GM12878 (cell line): Measurements from ENCODE around the gene DIS3L2. TPM values are rescaled to one million over a fixed set of nuclear protein-coding genes. Genes with fewer than 3 reads are reported as not detected.

Source experiments
- CBX5 ChIP-seq: sonication (generic); IDR thresholded peaks from 2 replicates; pipeline ENCODE4 v1.6.1; 2016; ENCODE audit warnings: low read depth, moderate library complexity, mild to moderate bottlenecking, inconsistent platforms
- CREB1 ChIP-seq: IDR thresholded peaks from 2 replicates; pipeline ENCODE4 v1.6.1; 2012; ENCODE audit warnings: low read depth, mild to moderate bottlenecking, inconsistent platforms
- CREM ChIP-seq: IDR thresholded peaks from 2 replicates; pipeline ENCODE4 v1.6.1; 2014; ENCODE audit warnings: antibody characterized with exemption, low read depth
- EZH2 ChIP-seq: IDR thresholded peaks from 2 replicates; pipeline ENCODE4 v1.6.1; 2012; ENCODE audit warnings: low read depth, mild to moderate bottlenecking, control low read depth, inconsistent platforms, low read length, borderline replicate concordance; ENCODE audit not compliant: control insufficient read depth
- FOXM1 ChIP-seq: IDR thresholded peaks from 2 replicates; pipeline ENCODE4 v1.6.1; 2012; ENCODE audit warnings: low read depth, mild to moderate bottlenecking, inconsistent platforms, low read length, moderate library complexity
- JUNB ChIP-seq: IDR thresholded peaks from 2 replicates; pipeline ENCODE4 v1.6.1; 2016; ENCODE audit warnings: antibody characterized with exemption, mild to moderate bottlenecking
- LARP7 ChIP-seq: fragments of 450-650 bp; IDR thresholded peaks from 2 replicates; pipeline ENCODE4 v1.6.1; 2017; ENCODE audit warnings: mild to moderate bottlenecking
- MEF2A ChIP-seq: IDR thresholded peaks from 2 replicates; pipeline ENCODE4 v1.6.1; 2011; ENCODE audit warnings: low read depth, mild to moderate bottlenecking, low read length, moderate library complexity; ENCODE audit not compliant: insufficient read depth
- MTA2 ChIP-seq: fragments of 450-650 bp; IDR thresholded peaks from 2 replicates; pipeline ENCODE4 v1.6.1; 2016; ENCODE audit warnings: low read depth, mild to moderate bottlenecking, moderate library complexity
- NFIC ChIP-seq: IDR thresholded peaks from 2 replicates; pipeline ENCODE4 v1.6.1; 2012; ENCODE audit warnings: low read depth, mild to moderate bottlenecking, inconsistent platforms, low read length, moderate library complexity
- RUNX3 ChIP-seq: IDR thresholded peaks from 2 replicates; pipeline ENCODE4 v1.6.1; 2012; ENCODE audit warnings: low read length, inconsistent platforms
- SP1 ChIP-seq: IDR thresholded peaks from one replicate; pipeline ENCODE4 v1.6.1; 2011; ENCODE audit warnings: low read depth, low read length
- TCF3 ChIP-seq: IDR thresholded peaks from 2 replicates; pipeline ENCODE4 v1.6.1; 2012; ENCODE audit warnings: low read depth, mild to moderate bottlenecking, low read length, borderline replicate concordance; ENCODE audit not compliant: insufficient read depth
- ZNF217 ChIP-seq: fragments of 450-650 bp; IDR thresholded peaks from 2 replicates; pipeline ENCODE4 v1.6.1; 2017; ENCODE audit warnings: antibody characterized with exemption, mild to moderate bottlenecking
- polyA plus RNA-seq, 11 experiments: library from polyadenylated mRNA; depleted of rRNA in 4 of 11; unstranded in 6 of 11; stranded (reverse) in 5 of 11; fragments of >200 nt; fragmentation: Nextera tagmentation in 4 of 11; fragmentation: Illumina TruSeq in 1 of 11; extraction: Ambion mirVana in 4 of 11; extraction: Trizol in 1 of 11; gene quantifications; 1 replicate in 1 of 11; 2 replicates in 10 of 11; pipeline versions ENCODE4 v1.2.1 to v1.2.3, GENCODE V29; 2011 to 2016; ENCODE audit warnings: inconsistent platforms in 2 of 11, missing spikeins in 2 of 11, low read depth in 1 of 11
- total RNA-seq, 4 experiments: library from RNA; depleted of rRNA in 3 of 4; stranded (reverse); fragments of >200 nt in 3 of 4; fragmentation: Illumina TruSeq in 1 of 4; extraction: Trizol in 1 of 4; gene quantifications; 2 replicates each; pipeline versions ENCODE4 v1.2.1 to v1.2.3, GENCODE V29; 2013 to 2021
- TF ChIP-seq, protein P1 (sequence below): fragments of 450-650 bp; IDR thresholded peaks from 2 replicates; pipeline ENCODE4 v1.6.1; 2017; ENCODE audit warnings: low read depth, mild to moderate bottlenecking, moderate library complexity
- TF ChIP-seq, protein P2 (sequence below): IDR thresholded peaks from 2 replicates; pipeline ENCODE4 v1.6.1; 2012; ENCODE audit warnings: low read length, inconsistent platforms
- TF ChIP-seq, protein P3 (sequence below): fragments of 450-650 bp; IDR thresholded peaks from 2 replicates; pipeline ENCODE4 v1.6.1; 2017; ENCODE audit warnings: mild to moderate bottlenecking, moderate library complexity
- TF ChIP-seq, protein P4 (sequence below): IDR thresholded peaks from 2 replicates; pipeline ENCODE4 v1.6.1; 2011; ENCODE audit warnings: borderline replicate concordance, low read depth, mild to moderate bottlenecking, moderate library complexity, low read length; ENCODE audit not compliant: insufficient read depth, poor library complexity, severe bottlenecking

Gene DIS3L2
- total and polyA plus RNA-seq, 10 of the 15 experiments (the other 5 are each of a cell fraction or from before 2014, with no cell fraction given) = 3.5 to 27.1 (median 16.0) TPM

DNA sequence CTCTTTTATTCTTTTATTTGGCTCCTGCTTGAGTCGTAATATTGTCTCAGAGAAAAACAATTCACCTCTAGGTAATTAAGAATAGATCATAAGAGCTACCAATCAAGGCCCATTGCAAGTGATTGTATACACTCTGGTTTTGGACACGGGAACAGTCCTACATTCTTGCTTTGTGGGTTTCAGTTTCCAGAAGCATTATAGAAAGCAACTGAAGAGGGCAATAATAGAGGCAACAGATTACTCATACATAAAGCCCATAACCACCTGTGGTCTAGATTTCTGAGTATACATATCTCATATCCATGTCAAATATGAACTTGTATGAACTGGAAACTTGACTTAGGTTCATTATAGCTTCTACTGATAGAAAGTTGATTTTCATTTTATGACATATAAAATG, 65.4 kb downstream of the DIS3L2 start (continued):
- TF ChIP-seq CREB1 = peak; percentile 31; the same call in 1 of the 2 replicates
- TF ChIP-seq, protein P1, sequence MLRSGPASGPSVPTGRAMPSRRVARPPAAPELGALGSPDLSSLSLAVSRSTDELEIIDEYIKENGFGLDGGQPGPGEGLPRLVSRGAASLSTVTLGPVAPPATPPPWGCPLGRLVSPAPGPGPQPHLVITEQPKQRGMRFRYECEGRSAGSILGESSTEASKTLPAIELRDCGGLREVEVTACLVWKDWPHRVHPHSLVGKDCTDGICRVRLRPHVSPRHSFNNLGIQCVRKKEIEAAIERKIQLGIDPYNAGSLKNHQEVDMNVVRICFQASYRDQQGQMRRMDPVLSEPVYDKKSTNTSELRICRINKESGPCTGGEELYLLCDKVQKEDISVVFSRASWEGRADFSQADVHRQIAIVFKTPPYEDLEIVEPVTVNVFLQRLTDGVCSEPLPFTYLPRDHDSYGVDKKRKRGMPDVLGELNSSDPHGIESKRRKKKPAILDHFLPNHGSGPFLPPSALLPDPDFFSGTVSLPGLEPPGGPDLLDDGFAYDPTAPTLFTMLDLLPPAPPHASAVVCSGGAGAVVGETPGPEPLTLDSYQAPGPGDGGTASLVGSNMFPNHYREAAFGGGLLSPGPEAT = peak; percentile 44; the same call in 1 of the 2 replicates
- TF ChIP-seq LARP7 = no peak
- TF ChIP-seq, protein P2, sequence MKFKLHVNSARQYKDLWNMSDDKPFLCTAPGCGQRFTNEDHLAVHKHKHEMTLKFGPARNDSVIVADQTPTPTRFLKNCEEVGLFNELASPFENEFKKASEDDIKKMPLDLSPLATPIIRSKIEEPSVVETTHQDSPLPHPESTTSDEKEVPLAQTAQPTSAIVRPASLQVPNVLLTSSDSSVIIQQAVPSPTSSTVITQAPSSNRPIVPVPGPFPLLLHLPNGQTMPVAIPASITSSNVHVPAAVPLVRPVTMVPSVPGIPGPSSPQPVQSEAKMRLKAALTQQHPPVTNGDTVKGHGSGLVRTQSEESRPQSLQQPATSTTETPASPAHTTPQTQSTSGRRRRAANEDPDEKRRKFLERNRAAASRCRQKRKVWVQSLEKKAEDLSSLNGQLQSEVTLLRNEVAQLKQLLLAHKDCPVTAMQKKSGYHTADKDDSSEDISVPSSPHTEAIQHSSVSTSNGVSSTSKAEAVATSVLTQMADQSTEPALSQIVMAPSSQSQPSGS = peak; percentile 90
- TF ChIP-seq EZH2 = no peak
- peak; percentile 58; the same call in 1 of the 2 replicates for TF ChIP-seq TCF3
- TF ChIP-seq, protein P3, sequence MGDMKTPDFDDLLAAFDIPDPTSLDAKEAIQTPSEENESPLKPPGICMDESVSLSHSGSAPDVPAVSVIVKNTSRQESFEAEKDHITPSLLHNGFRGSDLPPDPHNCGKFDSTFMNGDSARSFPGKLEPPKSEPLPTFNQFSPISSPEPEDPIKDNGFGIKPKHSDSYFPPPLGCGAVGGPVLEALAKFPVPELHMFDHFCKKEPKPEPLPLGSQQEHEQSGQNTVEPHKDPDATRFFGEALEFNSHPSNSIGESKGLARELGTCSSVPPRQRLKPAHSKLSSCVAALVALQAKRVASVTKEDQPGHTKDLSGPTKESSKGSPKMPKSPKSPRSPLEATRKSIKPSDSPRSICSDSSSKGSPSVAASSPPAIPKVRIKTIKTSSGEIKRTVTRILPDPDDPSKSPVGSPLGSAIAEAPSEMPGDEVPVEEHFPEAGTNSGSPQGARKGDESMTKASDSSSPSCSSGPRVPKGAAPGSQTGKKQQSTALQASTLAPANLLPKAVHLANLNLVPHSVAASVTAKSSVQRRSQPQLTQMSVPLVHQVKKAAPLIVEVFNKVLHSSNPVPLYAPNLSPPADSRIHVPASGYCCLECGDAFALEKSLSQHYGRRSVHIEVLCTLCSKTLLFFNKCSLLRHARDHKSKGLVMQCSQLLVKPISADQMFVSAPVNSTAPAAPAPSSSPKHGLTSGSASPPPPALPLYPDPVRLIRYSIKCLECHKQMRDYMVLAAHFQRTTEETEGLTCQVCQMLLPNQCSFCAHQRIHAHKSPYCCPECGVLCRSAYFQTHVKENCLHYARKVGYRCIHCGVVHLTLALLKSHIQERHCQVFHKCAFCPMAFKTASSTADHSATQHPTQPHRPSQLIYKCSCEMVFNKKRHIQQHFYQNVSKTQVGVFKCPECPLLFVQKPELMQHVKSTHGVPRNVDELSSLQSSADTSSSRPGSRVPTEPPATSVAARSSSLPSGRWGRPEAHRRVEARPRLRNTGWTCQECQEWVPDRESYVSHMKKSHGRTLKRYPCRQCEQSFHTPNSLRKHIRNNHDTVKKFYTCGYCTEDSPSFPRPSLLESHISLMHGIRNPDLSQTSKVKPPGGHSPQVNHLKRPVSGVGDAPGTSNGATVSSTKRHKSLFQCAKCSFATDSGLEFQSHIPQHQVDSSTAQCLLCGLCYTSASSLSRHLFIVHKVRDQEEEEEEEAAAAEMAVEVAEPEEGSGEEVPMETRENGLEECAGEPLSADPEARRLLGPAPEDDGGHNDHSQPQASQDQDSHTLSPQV = no peak
- peak; percentile 97 for TF ChIP-seq NFIC
- TF ChIP-seq, protein P4, sequence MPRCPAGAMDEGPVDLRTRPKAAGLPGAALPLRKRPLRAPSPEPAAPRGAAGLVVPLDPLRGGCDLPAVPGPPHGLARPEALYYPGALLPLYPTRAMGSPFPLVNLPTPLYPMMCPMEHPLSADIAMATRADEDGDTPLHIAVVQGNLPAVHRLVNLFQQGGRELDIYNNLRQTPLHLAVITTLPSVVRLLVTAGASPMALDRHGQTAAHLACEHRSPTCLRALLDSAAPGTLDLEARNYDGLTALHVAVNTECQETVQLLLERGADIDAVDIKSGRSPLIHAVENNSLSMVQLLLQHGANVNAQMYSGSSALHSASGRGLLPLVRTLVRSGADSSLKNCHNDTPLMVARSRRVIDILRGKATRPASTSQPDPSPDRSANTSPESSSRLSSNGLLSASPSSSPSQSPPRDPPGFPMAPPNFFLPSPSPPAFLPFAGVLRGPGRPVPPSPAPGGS = peak; percentile 62
- peak; percentile 86 for TF ChIP-seq FOXM1
- TF ChIP-seq CBX5 = 0 out of 2 replicates have a peak, but pooled peaks have one; percentile 36
- peak; percentile 85 for TF ChIP-seq MEF2A
- no peak for TF ChIP-seq SP1
- TF ChIP-seq JUNB = peak; percentile 98
- peak; percentile 91 for TF ChIP-seq MTA2
- peak; percentile 100 for TF ChIP-seq RUNX3
- peak; percentile 91 for TF ChIP-seq ZNF217
- peak; percentile 79 for TF ChIP-seq CREM
